ENCODE results near the gene MYL12B. TPM values are rescaled to one million over a fixed set of nuclear protein-coding genes. Genes with fewer than 3 reads are reported as not detected.

MYL12B gene
- total and polyA plus RNA-seq, 2 of the 8 experiments (the other 6 are each of a cell fraction or from before 2014, with no cell fraction given), result 174 to 188 TPM

DNA sequence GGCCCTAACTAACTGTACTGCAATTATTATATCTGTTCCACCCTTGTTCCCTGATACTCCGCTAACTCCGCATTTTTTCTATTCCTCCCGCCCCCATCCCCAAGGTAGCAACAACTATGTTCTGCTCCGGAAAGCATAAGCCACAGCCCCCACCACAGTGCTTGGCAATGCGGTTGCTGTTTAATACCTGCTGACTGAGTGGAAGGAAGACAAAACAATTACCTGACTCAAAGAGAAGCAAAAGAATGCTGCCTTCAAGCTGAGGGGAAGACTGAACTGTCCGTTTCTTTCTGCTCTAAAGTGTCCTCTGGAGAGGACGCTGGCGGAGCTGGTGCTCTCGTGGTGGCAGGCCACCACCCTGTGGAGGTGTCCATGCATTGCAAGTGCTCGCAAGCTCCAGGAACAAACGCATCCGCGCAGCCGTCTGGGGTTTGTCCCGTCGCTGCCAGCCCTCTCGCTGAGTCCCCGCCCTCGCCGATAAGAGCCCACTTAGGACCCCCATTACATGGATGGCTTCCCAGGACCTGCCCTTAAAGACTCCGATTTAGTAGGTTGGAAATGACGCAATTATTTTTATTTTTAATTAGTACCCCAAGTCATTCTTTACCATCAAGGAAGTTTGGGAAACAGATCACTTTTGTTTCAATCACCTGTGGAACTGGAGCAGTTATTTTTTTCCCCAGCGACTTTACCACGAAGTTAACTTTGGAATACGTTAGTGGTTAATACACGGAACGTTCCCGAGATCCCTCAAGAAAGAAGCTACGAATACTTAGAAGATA lies 15.9 kb upstream of the MYL12B start (continued):
- TF ChIP-seq, protein P1, sequence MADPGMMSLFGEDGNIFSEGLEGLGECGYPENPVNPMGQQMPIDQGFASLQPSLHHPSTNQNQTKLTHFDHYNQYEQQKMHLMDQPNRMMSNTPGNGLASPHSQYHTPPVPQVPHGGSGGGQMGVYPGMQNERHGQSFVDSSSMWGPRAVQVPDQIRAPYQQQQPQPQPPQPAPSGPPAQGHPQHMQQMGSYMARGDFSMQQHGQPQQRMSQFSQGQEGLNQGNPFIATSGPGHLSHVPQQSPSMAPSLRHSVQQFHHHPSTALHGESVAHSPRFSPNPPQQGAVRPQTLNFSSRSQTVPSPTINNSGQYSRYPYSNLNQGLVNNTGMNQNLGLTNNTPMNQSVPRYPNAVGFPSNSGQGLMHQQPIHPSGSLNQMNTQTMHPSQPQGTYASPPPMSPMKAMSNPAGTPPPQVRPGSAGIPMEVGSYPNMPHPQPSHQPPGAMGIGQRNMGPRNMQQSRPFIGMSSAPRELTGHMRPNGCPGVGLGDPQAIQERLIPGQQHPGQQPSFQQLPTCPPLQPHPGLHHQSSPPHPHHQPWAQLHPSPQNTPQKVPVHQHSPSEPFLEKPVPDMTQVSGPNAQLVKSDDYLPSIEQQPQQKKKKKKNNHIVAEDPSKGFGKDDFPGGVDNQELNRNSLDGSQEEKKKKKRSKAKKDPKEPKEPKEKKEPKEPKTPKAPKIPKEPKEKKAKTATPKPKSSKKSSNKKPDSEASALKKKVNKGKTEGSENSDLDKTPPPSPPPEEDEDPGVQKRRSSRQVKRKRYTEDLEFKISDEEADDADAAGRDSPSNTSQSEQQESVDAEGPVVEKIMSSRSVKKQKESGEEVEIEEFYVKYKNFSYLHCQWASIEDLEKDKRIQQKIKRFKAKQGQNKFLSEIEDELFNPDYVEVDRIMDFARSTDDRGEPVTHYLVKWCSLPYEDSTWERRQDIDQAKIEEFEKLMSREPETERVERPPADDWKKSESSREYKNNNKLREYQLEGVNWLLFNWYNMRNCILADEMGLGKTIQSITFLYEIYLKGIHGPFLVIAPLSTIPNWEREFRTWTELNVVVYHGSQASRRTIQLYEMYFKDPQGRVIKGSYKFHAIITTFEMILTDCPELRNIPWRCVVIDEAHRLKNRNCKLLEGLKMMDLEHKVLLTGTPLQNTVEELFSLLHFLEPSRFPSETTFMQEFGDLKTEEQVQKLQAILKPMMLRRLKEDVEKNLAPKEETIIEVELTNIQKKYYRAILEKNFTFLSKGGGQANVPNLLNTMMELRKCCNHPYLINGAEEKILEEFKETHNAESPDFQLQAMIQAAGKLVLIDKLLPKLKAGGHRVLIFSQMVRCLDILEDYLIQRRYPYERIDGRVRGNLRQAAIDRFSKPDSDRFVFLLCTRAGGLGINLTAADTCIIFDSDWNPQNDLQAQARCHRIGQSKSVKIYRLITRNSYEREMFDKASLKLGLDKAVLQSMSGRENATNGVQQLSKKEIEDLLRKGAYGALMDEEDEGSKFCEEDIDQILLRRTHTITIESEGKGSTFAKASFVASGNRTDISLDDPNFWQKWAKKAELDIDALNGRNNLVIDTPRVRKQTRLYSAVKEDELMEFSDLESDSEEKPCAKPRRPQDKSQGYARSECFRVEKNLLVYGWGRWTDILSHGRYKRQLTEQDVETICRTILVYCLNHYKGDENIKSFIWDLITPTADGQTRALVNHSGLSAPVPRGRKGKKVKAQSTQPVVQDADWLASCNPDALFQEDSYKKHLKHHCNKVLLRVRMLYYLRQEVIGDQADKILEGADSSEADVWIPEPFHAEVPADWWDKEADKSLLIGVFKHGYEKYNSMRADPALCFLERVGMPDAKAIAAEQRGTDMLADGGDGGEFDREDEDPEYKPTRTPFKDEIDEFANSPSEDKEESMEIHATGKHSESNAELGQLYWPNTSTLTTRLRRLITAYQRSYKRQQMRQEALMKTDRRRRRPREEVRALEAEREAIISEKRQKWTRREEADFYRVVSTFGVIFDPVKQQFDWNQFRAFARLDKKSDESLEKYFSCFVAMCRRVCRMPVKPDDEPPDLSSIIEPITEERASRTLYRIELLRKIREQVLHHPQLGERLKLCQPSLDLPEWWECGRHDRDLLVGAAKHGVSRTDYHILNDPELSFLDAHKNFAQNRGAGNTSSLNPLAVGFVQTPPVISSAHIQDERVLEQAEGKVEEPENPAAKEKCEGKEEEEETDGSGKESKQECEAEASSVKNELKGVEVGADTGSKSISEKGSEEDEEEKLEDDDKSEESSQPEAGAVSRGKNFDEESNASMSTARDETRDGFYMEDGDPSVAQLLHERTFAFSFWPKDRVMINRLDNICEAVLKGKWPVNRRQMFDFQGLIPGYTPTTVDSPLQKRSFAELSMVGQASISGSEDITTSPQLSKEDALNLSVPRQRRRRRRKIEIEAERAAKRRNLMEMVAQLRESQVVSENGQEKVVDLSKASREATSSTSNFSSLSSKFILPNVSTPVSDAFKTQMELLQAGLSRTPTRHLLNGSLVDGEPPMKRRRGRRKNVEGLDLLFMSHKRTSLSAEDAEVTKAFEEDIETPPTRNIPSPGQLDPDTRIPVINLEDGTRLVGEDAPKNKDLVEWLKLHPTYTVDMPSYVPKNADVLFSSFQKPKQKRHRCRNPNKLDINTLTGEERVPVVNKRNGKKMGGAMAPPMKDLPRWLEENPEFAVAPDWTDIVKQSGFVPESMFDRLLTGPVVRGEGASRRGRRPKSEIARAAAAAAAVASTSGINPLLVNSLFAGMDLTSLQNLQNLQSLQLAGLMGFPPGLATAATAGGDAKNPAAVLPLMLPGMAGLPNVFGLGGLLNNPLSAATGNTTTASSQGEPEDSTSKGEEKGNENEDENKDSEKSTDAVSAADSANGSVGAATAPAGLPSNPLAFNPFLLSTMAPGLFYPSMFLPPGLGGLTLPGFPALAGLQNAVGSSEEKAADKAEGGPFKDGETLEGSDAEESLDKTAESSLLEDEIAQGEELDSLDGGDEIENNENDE (IDR thresholded peaks at IDR 0.05; ENCODE audit: insufficient replicate concordance, low read length), result no peak
- TF ChIP-seq CHD1 (IDR thresholded peaks at IDR 0.05; ENCODE audit: low read depth, low read length) (no peak), BRCA1 (IDR thresholded peaks at IDR 0.05; ENCODE audit: low read depth, low read length) (no peak), EZH2 (IDR thresholded peaks at IDR 0.05; ENCODE audit: low read depth, low read length, severe bottlenecking) (no peak), TEAD4 (IDR thresholded peaks at IDR 0.05; ENCODE audit: low read depth, low read length) (0 out of 2 replicates have a peak, but pooled peaks have one; percentile 12), TAF1 (IDR thresholded peaks at IDR 0.05; ENCODE audit: low read depth, low read length) (peak; percentile 41; the same call in 1 of the 2 replicates), GABPA (IDR thresholded peaks at IDR 0.05; ENCODE audit: borderline replicate concordance, insufficient read depth, low read length) (no peak), NRF1 (IDR thresholded peaks at IDR 0.05; ENCODE audit: low read depth, low read length) (no peak; the same call in 1 of the 2 replicates)

All from H1 (cell line).